Esophagus squamous epithelium (tissue), 4 donors: ENCODE data around the gene ACR.
A peak's percentile ranks its signal among the peaks of the same experiment; 100 is the strongest.

ENCODE experiments used
- CTCF ChIP-seq, 6 experiments: fragments of 450-650 bp in 4 of 6; fragments of 200-600 bp in 2 of 6; sonication (generic) in 2 of 6; IDR thresholded peaks; one replicate each; pipeline ENCODE4 v1.5.1; 2016 to 2019; ENCODE audit warnings: antibody characterized with exemption in 6 of 6, mild to moderate bottlenecking in 4 of 6, moderate library complexity in 4 of 6
- POLR2A ChIP-seq, 4 donors: fragments of 450-650 bp; IDR thresholded peaks; one replicate each; pipeline ENCODE4 v1.6.1; 2017; ENCODE audit warnings: antibody characterized with exemption in 4 of 4, mild to moderate bottlenecking in 4 of 4, moderate library complexity in 3 of 4

GRCh38 chr22:50691521-50691920 is 46.5 kb upstream of the ACR start:
- TF ChIP-seq CTCF (IDR thresholded peaks at IDR 0.05) (peak in 5 of 6 experiments; percentile 31 to 65 (median 43)), POLR2A (IDR thresholded peaks at IDR 0.05) (no peak)
